Mesenchymal stem cell (in vitro differentiated cells and primary cell): ENCODE results near the gene LSMEM2.

Experiments
- DNase-seq: peaks from one replicate; pipeline ENCODE4 v3.0.0-alpha.2; 2013
- H2AFZ ChIP-seq: one replicate; pipeline ENCODE4 v1.6.1; 2013; ENCODE audit warnings: low read depth, mild to moderate bottlenecking, control low read depth, inconsistent platforms, low read length, moderate library complexity
- H2AK5ac ChIP-seq: 2 replicates; pipeline ENCODE4 v1.6.1; 2013; ENCODE audit warnings: low read length, moderate library complexity, mild to moderate bottlenecking, inconsistent platforms; ENCODE audit not compliant: severe bottlenecking
- H2BK120ac ChIP-seq: one replicate; pipeline ENCODE4 v1.6.1; 2013; ENCODE audit warnings: low read depth, mild to moderate bottlenecking, inconsistent platforms, low read length, moderate library complexity
- H2BK12ac ChIP-seq, 2 experiments: one replicate each; pipeline ENCODE4 v1.6.1; 2013; ENCODE audit warnings: inconsistent platforms in 2 of 2, low read length in 2 of 2, mild to moderate bottlenecking in 2 of 2, moderate library complexity in 2 of 2, control low read depth in 1 of 2
- H2BK15ac ChIP-seq: one replicate; pipeline ENCODE4 v1.6.1; 2013; ENCODE audit warnings: mild to moderate bottlenecking, low read depth, inconsistent platforms; ENCODE audit not compliant: poor library complexity, severe bottlenecking
- H2BK5ac ChIP-seq: 2 replicates; pipeline ENCODE4 v1.6.1; 2013; ENCODE audit warnings: low read depth, mild to moderate bottlenecking, low read length, control low read depth, inconsistent platforms; ENCODE audit not compliant: poor library complexity, severe bottlenecking
- H3K14ac ChIP-seq, 2 experiments: one replicate each; pipeline ENCODE4 v1.6.1; 2013; ENCODE audit warnings: inconsistent platforms in 2 of 2, low read length in 2 of 2, control low read depth in 1 of 2, mild to moderate bottlenecking in 1 of 2, moderate library complexity in 1 of 2
- H3K18ac ChIP-seq, 2 experiments: one replicate each; pipeline ENCODE4 v1.6.1; 2013; ENCODE audit warnings: inconsistent platforms in 2 of 2, low read length in 2 of 2, control low read depth in 1 of 2, low read depth in 1 of 2, mild to moderate bottlenecking in 1 of 2
- H3K23ac ChIP-seq, 2 experiments: one replicate each; pipeline ENCODE4 v1.6.1; 2013; ENCODE audit warnings: inconsistent platforms in 2 of 2, low read length in 2 of 2, mild to moderate bottlenecking in 2 of 2, moderate library complexity in 2 of 2, control low read depth in 1 of 2
- H3K27ac ChIP-seq: 2 replicates; pipeline ENCODE4 v1.5.1; 2013; ENCODE audit warnings: mild to moderate bottlenecking, moderate library complexity, low read length, control low read depth, inconsistent platforms; ENCODE audit not compliant: poor library complexity, severe bottlenecking
- H3K27me3 ChIP-seq, 2 experiments: 2 replicates each; pipeline versions ENCODE4 v1.6.1 to v1.7.0; 2013; ENCODE audit warnings: low read length in 2 of 2, mild to moderate bottlenecking in 2 of 2, moderate library complexity in 2 of 2, control low read depth in 1 of 2, inconsistent platforms in 1 of 2; ENCODE audit not compliant: control insufficient read depth in 1 of 2, insufficient read depth in 1 of 2
- H3K36me3 ChIP-seq, 2 experiments: 2 replicates each; pipeline versions ENCODE4 v1.6.1 to v1.7.0; 2013; ENCODE audit warnings: low read length in 2 of 2, control low read depth in 1 of 2, inconsistent platforms in 1 of 2, low read depth in 1 of 2, mild to moderate bottlenecking in 1 of 2; ENCODE audit not compliant: insufficient read depth in 2 of 2, control insufficient read depth in 1 of 2
- H3K4ac ChIP-seq, 2 experiments: one replicate each; pipeline ENCODE4 v1.6.1; 2013; ENCODE audit warnings: inconsistent platforms in 2 of 2, low read length in 2 of 2, mild to moderate bottlenecking in 2 of 2, moderate library complexity in 2 of 2, control low read depth in 1 of 2, low read depth in 1 of 2
- H3K4me1 ChIP-seq: 2 replicates; pipeline ENCODE4 v1.6.1; 2013; ENCODE audit warnings: low read depth, low read length, control low read depth; ENCODE audit not compliant: control insufficient read depth, insufficient read depth
- H3K4me2 ChIP-seq: 2 replicates; pipeline ENCODE4 v1.6.1; 2013; ENCODE audit warnings: low read length, mild to moderate bottlenecking, inconsistent platforms; ENCODE audit not compliant: poor library complexity, severe bottlenecking
- H3K4me3 ChIP-seq, 2 experiments: 2 replicates each; pipeline versions ENCODE4 v1.5.1 to v1.7.0; 2013; ENCODE audit warnings: low read length in 2 of 2, mild to moderate bottlenecking in 2 of 2, control low read depth in 1 of 2, low read depth in 1 of 2; ENCODE audit not compliant: insufficient read depth in 1 of 2
- H3K79me1 ChIP-seq: replicated peaks from 2 replicates; pipeline ENCODE4 v1.6.1; 2013; ENCODE audit warnings: mild to moderate bottlenecking, control low read depth, low read length, inconsistent platforms; ENCODE audit not compliant: poor library complexity, severe bottlenecking
- H3K9ac ChIP-seq: 2 replicates; pipeline ENCODE4 v1.7.0; 2013; ENCODE audit warnings: mild to moderate bottlenecking, low read length, moderate library complexity
- H3K9me3 ChIP-seq: 2 replicates; pipeline ENCODE4 v1.7.0; 2013; ENCODE audit warnings: mild to moderate bottlenecking, low read length; ENCODE audit not compliant: control insufficient read depth
- H4K8ac ChIP-seq: one replicate; pipeline ENCODE4 v1.6.1; 2013; ENCODE audit warnings: inconsistent platforms, mild to moderate bottlenecking, low read length, moderate library complexity
- H4K91ac ChIP-seq: one replicate; pipeline ENCODE4 v1.6.1; 2013; ENCODE audit warnings: mild to moderate bottlenecking, low read length, inconsistent platforms
- WGBS: methylation state at CpG from one replicate; pipeline ENCODE4 v1.1.7; 2013; ENCODE audit warnings: mixed read lengths; 5-methylcytosine and 5-hydroxymethylcytosine counted together

The LSMEM2 gene

GRCh38 chr3:50238549-50239026 lies 40.3 kb upstream of the LSMEM2 start:
- Histone ChIP-seq H4K91ac (peak overlapping the region; percentile 64), H2AK5ac (peak overlapping the region; percentile 7), H3K36me3 (peaks cover 21 to 38% of the 10 kb centered on the region in 2 experiments), H3K4me2 (peak overlapping the region; percentile 63), H2BK5ac (no peak overlapping the region), H4K8ac (peak overlapping the region; percentile 73), H3K18ac (peak overlapping the region; percentile 68 to 79), H3K4me1 (peaks cover 54% of the 10 kb centered on the region), H3K14ac (peak overlapping the region in 1 of 2 experiments; percentile 91), H3K4ac (peak overlapping the region in 1 of 2 experiments; percentile 95), H3K27me3 (no peaks in the 10 kb centered on the region), H3K23ac (no peak overlapping the region), H3K79me1 (peaks cover 6% of the 10 kb centered on the region), H2BK15ac (no peak overlapping the region), H3K27ac (peak overlapping the region; percentile 72), H2AFZ (no peak overlapping the region), H2BK12ac (peak overlapping the region; percentile 6 to 37), H3K9ac (peak overlapping the region; percentile 96), H2BK120ac (peak overlapping the region; percentile 69), H3K9me3 (no peaks in the 10 kb centered on the region), H3K4me3 (peak overlapping the region; percentile 88 to 100)
- DNase-seq: no peak
- 91% methylated on average over 7 of the region's 7 CpGs for WGBS

- Histone ChIP-seq H2AK5ac (no peak overlapping the region), H3K9ac (peak overlapping the region; percentile 96), H3K4me1 (peaks cover 58% of the 10 kb centered on the region), H3K4ac (no peak overlapping the region), H3K4me2 (no peak overlapping the region), H2AFZ (no peak overlapping the region), H3K23ac (no peak overlapping the region), H2BK15ac (peak overlapping the region; percentile 21), H3K27ac (no peak overlapping the region), H2BK12ac (no peak overlapping the region), H4K8ac (no peak overlapping the region), H3K14ac (no peak overlapping the region), H2BK120ac (no peak overlapping the region), H2BK5ac (no peak overlapping the region), H3K4me3 (no peak overlapping the region), H3K36me3 (peaks cover 29 to 45% of the 10 kb centered on the region in 2 experiments), H3K79me1 (peaks cover 4% of the 10 kb centered on the region), H3K9me3 (no peaks in the 10 kb centered on the region), H3K27me3 (no peaks in the 10 kb centered on the region), H4K91ac (no peak overlapping the region), H3K18ac (no peak overlapping the region)
- no peak for DNase-seq
- 83% methylated on average over 4 of the region's 4 CpGs for WGBS
Measured at GRCh38 chr3:50239649-50240048, 39.2 kb upstream of the LSMEM2 start.

- Histone ChIP-seq H4K91ac (no peak overlapping the region), H3K14ac (no peak overlapping the region), H3K4ac (peak overlapping the region in 1 of 2 experiments; percentile 10), H2BK120ac (no peak overlapping the region), H3K9ac (no peak overlapping the region), H3K4me1 (peaks cover 62% of the 10 kb centered on the region), H3K9me3 (no peaks in the 10 kb centered on the region), H3K18ac (peak overlapping the region in 1 of 2 experiments; percentile 44), H3K27me3 (no peaks in the 10 kb centered on the region), H2BK5ac (no peak overlapping the region), H2BK15ac (no peak overlapping the region), H3K27ac (no peak overlapping the region), H3K4me3 (no peak overlapping the region), H3K23ac (no peak overlapping the region), H2AFZ (no peak overlapping the region), H3K4me2 (no peak overlapping the region), H4K8ac (no peak overlapping the region), H2BK12ac (peak overlapping the region in 1 of 2 experiments; percentile 39), H3K79me1 (no peaks in the 10 kb centered on the region), H3K36me3 (peaks cover 33 to 55% of the 10 kb centered on the region in 2 experiments), H2AK5ac (no peak overlapping the region)
- DNase-seq: no peak
- WGBS: 56% methylated on average over 4 of the region's 4 CpGs
Measured at GRCh38 chr3:50241163-50241562, 37.7 kb upstream of the LSMEM2 start.

- Histone ChIP-seq H4K8ac (peak overlapping the region; percentile 27), H3K23ac (peak overlapping the region in 1 of 2 experiments; percentile 5), H2AFZ (no peak overlapping the region), H2AK5ac (peak overlapping the region; percentile 3), H3K27ac (no peak overlapping the region), H2BK12ac (no peak overlapping the region), H3K18ac (peak overlapping the region; percentile 1 to 44), H4K91ac (peak overlapping the region; percentile 57), H3K79me1 (no peaks in the 10 kb centered on the region), H3K27me3 (no peaks in the 10 kb centered on the region), H3K9ac (peak overlapping the region; percentile 82), H3K14ac (peak overlapping the region in 1 of 2 experiments; percentile 5), H3K4me2 (no peak overlapping the region), H3K4me1 (peaks cover 67% of the 10 kb centered on the region), H2BK120ac (no peak overlapping the region), H3K4me3 (no peak overlapping the region), H3K4ac (no peak overlapping the region), H2BK5ac (no peak overlapping the region), H3K9me3 (no peaks in the 10 kb centered on the region), H3K36me3 (peaks cover 33 to 55% of the 10 kb centered on the region in 2 experiments), H2BK15ac (peak overlapping the region; percentile 68)
- WGBS: 82% methylated on average over 7 of the region's 7 CpGs
- DNase-seq: no peak
Measured at GRCh38 chr3:50241713-50242380, 37.0 kb upstream of the LSMEM2 start.
